Transverse colon (tissue), 4 donors: ENCODE data around the gene STAG1.

Experiments
- CTCF ChIP-seq, 5 experiments: fragments of 200-600 bp in 3 of 5; fragments of 450-650 bp in 2 of 5; sonication (generic) in 3 of 5; IDR thresholded peaks; 1 replicate in 2 of 5; 2 replicates in 3 of 5; pipeline ENCODE4 v1.5.1; 2016 to 2017; ENCODE audit warnings: antibody characterized with exemption in 5 of 5, inconsistent platforms in 3 of 5, mild to moderate bottlenecking in 2 of 5, moderate library complexity in 1 of 5
- EP300 ChIP-seq: sonication (generic); formaldehyde crosslinking; IDR thresholded peaks from one replicate; pipeline ENCODE4 v1.6.1; 2017; ENCODE audit warnings: antibody characterized with exemption, low read depth
- POLR2A ChIP-seq: fragments of 450-650 bp; IDR thresholded peaks from one replicate; pipeline ENCODE4 v1.6.1; 2016; ENCODE audit warnings: antibody characterized with exemption, mild to moderate bottlenecking, moderate library complexity
- POLR2AphosphoS5 ChIP-seq, 3 donors: sonication (generic); formaldehyde crosslinking; IDR thresholded peaks; one replicate each; pipeline ENCODE4 v1.6.1; 2016; ENCODE audit warnings: antibody characterized with exemption in 3 of 3

GRCh38 chr3:136404056-136404455 is 348.1 kb downstream of the STAG1 start:
- TF ChIP-seq POLR2A (no peak), CTCF (IDR thresholded peaks at IDR 0.05) (no peak), POLR2AphosphoS5 (IDR thresholded peaks at IDR 0.05) (no peak), EP300 (no peak)
